Measurements from ENCODE around the gene HLTF. TPM values are rescaled to one million over a fixed set of nuclear protein-coding genes. Genes with fewer than 3 reads are reported as not detected.

Gene HLTF
- total RNA-seq, 4 donors from 2014 or later = 3.0 to 13.5 (median 7.2) TPM

GRCh38 chr3:149085828-149086231, 503 bp downstream of the HLTF start:
- TF ChIP-seq POLR2AphosphoS5 (IDR thresholded peaks at IDR 0.05) (no peak), EP300 (IDR thresholded peaks at IDR 0.05; ENCODE audit: low read depth) (no peak), POLR2A (IDR thresholded peaks at IDR 0.05) (no peak)
- TF ChIP-seq, protein P1, sequence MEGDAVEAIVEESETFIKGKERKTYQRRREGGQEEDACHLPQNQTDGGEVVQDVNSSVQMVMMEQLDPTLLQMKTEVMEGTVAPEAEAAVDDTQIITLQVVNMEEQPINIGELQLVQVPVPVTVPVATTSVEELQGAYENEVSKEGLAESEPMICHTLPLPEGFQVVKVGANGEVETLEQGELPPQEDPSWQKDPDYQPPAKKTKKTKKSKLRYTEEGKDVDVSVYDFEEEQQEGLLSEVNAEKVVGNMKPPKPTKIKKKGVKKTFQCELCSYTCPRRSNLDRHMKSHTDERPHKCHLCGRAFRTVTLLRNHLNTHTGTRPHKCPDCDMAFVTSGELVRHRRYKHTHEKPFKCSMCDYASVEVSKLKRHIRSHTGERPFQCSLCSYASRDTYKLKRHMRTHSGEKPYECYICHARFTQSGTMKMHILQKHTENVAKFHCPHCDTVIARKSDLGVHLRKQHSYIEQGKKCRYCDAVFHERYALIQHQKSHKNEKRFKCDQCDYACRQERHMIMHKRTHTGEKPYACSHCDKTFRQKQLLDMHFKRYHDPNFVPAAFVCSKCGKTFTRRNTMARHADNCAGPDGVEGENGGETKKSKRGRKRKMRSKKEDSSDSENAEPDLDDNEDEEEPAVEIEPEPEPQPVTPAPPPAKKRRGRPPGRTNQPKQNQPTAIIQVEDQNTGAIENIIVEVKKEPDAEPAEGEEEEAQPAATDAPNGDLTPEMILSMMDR (IDR thresholded peaks at IDR 0.05) = no peak
- intact Hi-C loops (cut with DNase I; ENCODE audit: low total_unique reads) = no loop called here
- no peaks in the 10 kb centered on the region for H3K27me3 ChIP-seq
- 0% methylated on average over 1 to 20 of the region's 21 CpGs for WGBS, 2 donors (ENCODE audit: low coverage in 1 of 2)
- no peaks in the 10 kb centered on the region for H3K9me3 ChIP-seq
- H3K27ac ChIP-seq = peak overlapping the region; percentile 78 to 88 (median 82)
- peak overlapping the region; percentile 58 to 91 (median 71) for H3K4me3 ChIP-seq
- DNase-seq = no peak
- in situ Hi-C loops (cut with MboI; ENCODE audit: low pct_ligation_motif_present in 1 of 4, low pct_unique_long_range_greater_than_20kb in 1 of 4, low sequenced_read_pairs in 3 of 4) = no loop called here
- no peaks in the 10 kb centered on the region for H3K36me3 ChIP-seq
- peaks cover 0 to 12% (median 6%) of the 10 kb centered on the region in 4 donors for H3K4me1 ChIP-seq

DNA sequence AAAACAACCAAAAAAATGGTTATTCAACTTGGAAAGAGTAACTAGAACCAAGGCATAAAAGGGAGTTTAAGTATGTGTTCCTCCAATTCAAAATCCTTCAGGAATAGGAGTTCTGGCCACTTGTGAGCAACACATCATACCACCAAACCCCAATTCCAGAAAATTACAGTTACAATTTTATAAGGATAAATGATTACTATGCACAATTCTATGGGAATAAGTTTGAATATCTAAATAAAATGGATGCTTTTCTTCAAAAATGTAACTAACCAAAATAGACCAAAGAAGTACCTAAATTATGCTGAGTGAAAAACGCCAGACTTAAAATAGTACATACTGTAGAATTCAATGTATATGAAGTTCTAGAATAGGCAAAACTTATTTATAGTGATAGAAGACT, 4.6 kb downstream of the HLTF start:
- intact Hi-C loops (cut with DNase I; ENCODE audit: low total_unique reads) (no loop called here), in situ Hi-C loops (cut with MboI; ENCODE audit: low pct_ligation_motif_present in 1 of 4, low pct_unique_long_range_greater_than_20kb in 1 of 4, low sequenced_read_pairs in 3 of 4) (no loop called here)

GRCh38 chr3:149080699-149081091, 5.6 kb downstream of the HLTF start:
- Histone ChIP-seq H3K4me3 (no peak overlapping the region), H3K4me1 (peaks cover 0 to 12% (median 6%) of the 10 kb centered on the region in 4 donors), H3K27ac (no peak overlapping the region), H3K27me3 (no peaks in the 10 kb centered on the region), H3K36me3 (no peaks in the 10 kb centered on the region), H3K9me3 (no peaks in the 10 kb centered on the region)
- TF ChIP-seq POLR2AphosphoS5 (IDR thresholded peaks at IDR 0.05) (no peak), POLR2A (IDR thresholded peaks at IDR 0.05) (no peak), EP300 (IDR thresholded peaks at IDR 0.05; ENCODE audit: low read depth) (no peak)
- TF ChIP-seq, protein P1 (IDR thresholded peaks at IDR 0.05) = no peak
- in situ Hi-C loops (cut with MboI; ENCODE audit: low pct_ligation_motif_present in 1 of 4, low pct_unique_long_range_greater_than_20kb in 1 of 4, low sequenced_read_pairs in 3 of 4) = no loop called here
- WGBS, 2 donors (ENCODE audit: low coverage in 1 of 2) = 94 to 95% methylated on average over 2 of the region's 2 CpGs
- intact Hi-C loops (cut with DNase I; ENCODE audit: low total_unique reads) = no loop called here
- DNase-seq = no peak

More for the DNA sequence above, 4.6 kb downstream of the HLTF start:
- TF ChIP-seq POLR2A (IDR thresholded peaks at IDR 0.05) (no peak), EP300 (IDR thresholded peaks at IDR 0.05; ENCODE audit: low read depth) (no peak), POLR2AphosphoS5 (IDR thresholded peaks at IDR 0.05) (no peak)
- TF ChIP-seq, protein P1 (IDR thresholded peaks at IDR 0.05) = no peak
- H3K27ac ChIP-seq = no peak overlapping the region
- no peaks in the 10 kb centered on the region for H3K27me3 ChIP-seq
- no peak for DNase-seq
- H3K36me3 ChIP-seq = no peaks in the 10 kb centered on the region
- WGBS, 2 donors (ENCODE audit: low coverage in 1 of 2) = 89 to 92% methylated on average over 1 of the region's 1 CpG
- peaks cover 0 to 12% (median 6%) of the 10 kb centered on the region in 4 donors for H3K4me1 ChIP-seq
- no peaks in the 10 kb centered on the region for H3K9me3 ChIP-seq
- H3K4me3 ChIP-seq = no peak overlapping the region

DNA sequence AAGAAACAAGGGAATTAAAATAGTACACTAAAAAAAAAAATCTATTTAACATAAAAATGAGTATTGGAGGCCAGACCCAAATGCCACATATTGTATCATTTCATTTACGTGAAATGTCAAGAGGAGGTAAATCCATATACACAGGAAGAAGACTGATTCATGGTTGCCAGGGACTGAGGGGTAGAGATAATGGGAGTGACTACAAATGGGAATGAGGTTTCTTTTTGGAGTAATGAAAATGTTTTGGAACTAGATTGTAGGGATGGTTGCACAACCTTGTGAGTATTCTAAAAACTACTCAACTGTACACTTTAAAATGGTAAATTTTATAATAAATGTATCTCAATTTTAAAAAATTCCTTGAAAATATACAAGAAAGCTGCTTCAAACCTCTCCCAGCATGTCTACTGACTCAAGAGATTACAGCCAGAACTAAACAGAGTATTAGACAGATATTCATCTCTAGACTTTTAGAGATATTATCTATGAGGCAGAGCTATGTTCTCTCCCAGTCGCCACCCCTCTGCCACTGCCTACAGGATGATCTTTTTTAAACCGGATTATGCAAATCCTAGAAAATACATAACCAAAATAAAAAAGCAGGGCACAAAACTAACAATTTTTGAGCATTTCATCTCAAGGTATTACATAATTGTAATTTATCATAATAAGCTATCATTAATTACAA, 6.2 kb downstream of the HLTF start:
- DNase-seq = no peak
- Histone ChIP-seq H3K9me3 (no peaks in the 10 kb centered on the region), H3K27ac (no peak overlapping the region), H3K4me3 (no peak overlapping the region), H3K27me3 (no peaks in the 10 kb centered on the region), H3K4me1 (peaks cover 0 to 7% (median 2%) of the 10 kb centered on the region in 4 donors), H3K36me3 (no peaks in the 10 kb centered on the region)
- 93 to 97% methylated on average over 3 of the region's 3 CpGs for WGBS, 2 donors (ENCODE audit: low coverage in 1 of 2)
- in situ Hi-C loops (cut with MboI; ENCODE audit: low pct_ligation_motif_present in 1 of 4, low pct_unique_long_range_greater_than_20kb in 1 of 4, low sequenced_read_pairs in 3 of 4) (no loop called here), intact Hi-C loops (cut with DNase I; ENCODE audit: low total_unique reads) (no loop called here)
- no peak for TF ChIP-seq POLR2A (IDR thresholded peaks at IDR 0.05)
- TF ChIP-seq, protein P1 (IDR thresholded peaks at IDR 0.05) = no peak

All from transverse colon (tissue), 4 donors.